ENCODE measurements around the gene BCL2L11. TPM values are rescaled to one million over a fixed set of nuclear protein-coding genes. Genes with fewer than 3 reads are reported as not detected.

BCL2L11 gene
- total and polyA plus RNA-seq, 10 of the 15 experiments (the other 5 are each of a cell fraction or from before 2014, with no cell fraction given) = 0.29 to 10.1 (median 1.1) TPM

GRCh38 chr2:111209045-111209514 lies 88.4 kb downstream of the BCL2L11 start (continued):
- TF ChIP-seq IRF3 (IDR thresholded peaks at IDR 0.05) (no peak), NR2F1 (conservative IDR thresholded peaks at IDR 0.05) (peak; percentile 57; the same call in 1 of the 2 replicates), FOXK2 (IDR thresholded peaks at IDR 0.05) (no peak), ZNF207 (IDR thresholded peaks at IDR 0.05; ENCODE audit: borderline replicate concordance) (no peak), SKIL (IDR thresholded peaks at IDR 0.05; ENCODE audit: low read depth, poor library complexity, severe bottlenecking) (peak; percentile 96), ELK1 (IDR thresholded peaks at IDR 0.05; ENCODE audit: low read depth, low read length) (no peak), NFIC (IDR thresholded peaks at IDR 0.05; ENCODE audit: low read depth, low read length) (peak; percentile 86), YY1 (IDR thresholded peaks at IDR 0.05; ENCODE audit: low read depth, low read length) (no peak), RFX5 (IDR thresholded peaks at IDR 0.05; ENCODE audit: low read depth, low read length) (no peak), SP1 (IDR thresholded peaks at IDR 0.05; ENCODE audit: low read depth, low read length) (peak; percentile 33), EZH2 (IDR thresholded peaks at IDR 0.05; ENCODE audit: borderline replicate concordance, control insufficient read depth, low read depth, low read length) (no peak), MXI1 (IDR thresholded peaks at IDR 0.05; ENCODE audit: low read depth, low read length) (peak; percentile 31; the same call in 1 of the 2 replicates), ZNF24 (IDR thresholded peaks at IDR 0.05) (0 out of 2 replicates have a peak, but pooled peaks have one; percentile 4), CBFB (IDR thresholded peaks at IDR 0.05; ENCODE audit: low read depth) (peak; percentile 91), IKZF2 (IDR thresholded peaks at IDR 0.05) (peak; percentile 98), ZBTB4 (CRISPR knock-in tag; IDR thresholded peaks at IDR 0.05) (no peak), CEBPB (IDR thresholded peaks at IDR 0.05; ENCODE audit: borderline replicate concordance in 1 of 2, low read depth in 2 of 2, low read length in 2 of 2) (no peak; a peak in 2 of 4 replicates), CHD4 (IDR thresholded peaks at IDR 0.05) (no peak), SIX5 (IDR thresholded peaks at IDR 0.05; ENCODE audit: low read depth, low read length, severe bottlenecking) (no peak), STAT1 (conservative IDR thresholded peaks at IDR 0.05) (no peak), MEF2A (IDR thresholded peaks at IDR 0.05; ENCODE audit: insufficient read depth, low read depth, low read length) (peak; percentile 81), KLF5 (IDR thresholded peaks at IDR 0.05; ENCODE audit: partially characterized antibody) (no peak), NBN (IDR thresholded peaks at IDR 0.05) (peak; percentile 67), NFYA (IDR thresholded peaks at IDR 0.05; ENCODE audit: borderline replicate concordance, low read depth, low read length) (no peak), NR2C2 (IDR thresholded peaks at IDR 0.05; ENCODE audit: borderline replicate concordance, control insufficient read depth, insufficient read length, low read depth) (no peak), STAT3 (IDR thresholded peaks at IDR 0.05; ENCODE audit: low read depth, low read length) (peak; percentile 96; the same call in 1 of the 2 replicates)

All from GM12878 (cell line).